A549 (cell line): ENCODE results near the gene ADI1. TPM values are rescaled to one million over a fixed set of nuclear protein-coding genes. Genes with fewer than 3 reads are reported as not detected.

ENCODE experiments used
- ATAC-seq, 2 experiments: fragments of 200-7000 bp in 1 of 2; fragments of >200 bp in 1 of 2; cut with Nextera tagmentation in 1 of 2; cut with Tn5 transposase in 1 of 2; 3 replicates each; pipeline versions ENCODE4 v1.8.0 to v1.9.1; 2018 to 2020; ENCODE audit warnings: mild to moderate bottlenecking in 1 of 2, moderate library complexity in 1 of 2
- CTCF ChIA-PET: fragments of 300-600 bp; sonication (Branson Sonifier 250); formaldehyde crosslinking; extraction: SDS; loops from one replicate; lab custom pipeline; 2021; ENCODE audit warnings: antibody characterized with exemption, inconsistent platforms; lab: Yijun Ruan, JAX
- POLR2A ChIA-PET: fragments of 350-600 bp; formaldehyde crosslinking; extraction: SDS; loops from one replicate; lab custom pipeline; 2021; ENCODE audit warnings: antibody characterized with exemption, inconsistent platforms; lab: Yijun Ruan, JAX
- DNase-seq, 2 experiments: peaks; one replicate each; pipeline versions ENCODE4 v3.0.0 to v3.0.0-alpha.2; 2011 to 2016; ENCODE audit warnings: low read depth in 1 of 2, low spot score in 1 of 2
- FAIRE-seq: peaks from 2 replicates; lab custom pipeline; 2011; peaks lifted over from hg19 to GRCh38; lab: Jason Lieb, UNC
- H3K27ac ChIP-seq, 2 experiments: fragments of >200 bp; sonication (Bioruptor Twin); formaldehyde crosslinking; 3 replicates each; pipeline ENCODE4 v1.5.1; 2016 to 2017
- H3K4me1 ChIP-seq: fragments of >200 bp; sonication (Bioruptor Twin); formaldehyde crosslinking; 3 replicates; pipeline ENCODE4 v1.6.1; 2016
- H3K4me2 ChIP-seq: fragments of >200 bp; sonication (Bioruptor Twin); formaldehyde crosslinking; 3 replicates; pipeline ENCODE4 v1.6.1; 2016
- H3K4me3 ChIP-seq: fragments of >200 bp; sonication (Bioruptor Twin); formaldehyde crosslinking; 3 replicates; pipeline ENCODE4 v1.5.1; 2016
- H3K9me3 ChIP-seq: fragments of >200 bp; sonication (Bioruptor Twin); formaldehyde crosslinking; 3 replicates; pipeline ENCODE4 v1.6.1; 2016
- BCL3 ChIP-seq: fragments of >200 bp; sonication (Bioruptor Twin); formaldehyde crosslinking; IDR thresholded peaks from 3 replicates; pipeline ENCODE4 v1.6.1; 2016
- CEBPB ChIP-seq, 2 experiments: fragments of >200 bp in 1 of 2; sonication (Bioruptor Twin) in 1 of 2; formaldehyde crosslinking in 1 of 2; IDR thresholded peaks; 2 replicates each; pipeline ENCODE4 v1.6.1; 2012 to 2016
- EHMT2 ChIP-seq: fragments of 200-600 bp; sonication (generic); IDR thresholded peaks from 2 replicates; pipeline ENCODE4 v1.6.1; 2016; ENCODE audit warnings: antibody characterized with exemption, low read depth, mild to moderate bottlenecking, moderate library complexity
- FOSL2 ChIP-seq, 2 experiments: fragments of 450-650 bp in 1 of 2; fragments of >200 bp in 1 of 2; sonication (Bioruptor Twin) in 1 of 2; formaldehyde crosslinking; IDR thresholded peaks; 2 replicates each; pipeline versions ENCODE4 v1.5.0 to v1.6.1; 2016 to 2020; ENCODE audit warnings: mild to moderate bottlenecking in 1 of 2, moderate library complexity in 1 of 2
- HEYL ChIP-seq: fragments of 250-450 bp; sonication (Bioruptor Pico); IDR thresholded peaks from 2 replicates; pipeline ENCODE4 v1.8.0; 2021; ENCODE audit warnings: mild to moderate bottlenecking, moderate library complexity
- MAX ChIP-seq: IDR thresholded peaks from 2 replicates; pipeline ENCODE4 v1.6.1; 2012
- MYC ChIP-seq: IDR thresholded peaks from 2 replicates; pipeline ENCODE4 v1.6.1; 2012; ENCODE audit warnings: mild to moderate bottlenecking, inconsistent platforms, low read length, improper control_type of control experiment, borderline replicate concordance
- NFE2L2 ChIP-seq: fragments of 150-350 bp; conservative IDR thresholded peaks from 2 replicates; pipeline ENCODE4 v1.6.1; 2014; ENCODE audit warnings: low read length
- POLR2A ChIP-seq: IDR thresholded peaks from 2 replicates; pipeline ENCODE4 v1.6.1; 2012; ENCODE audit warnings: mild to moderate bottlenecking, low read length
- POLR2AphosphoS2 ChIP-seq: conservative IDR thresholded peaks from 2 replicates; pipeline ENCODE4 v1.6.1; 2012; ENCODE audit warnings: low read length, improper control_type of control experiment, inconsistent platforms
- RAD21 ChIP-seq, 2 experiments: fragments of >200 bp in 1 of 2; sonication (Bioruptor Twin) in 1 of 2; formaldehyde crosslinking in 1 of 2; IDR thresholded peaks in 1 of 2; conservative IDR thresholded peaks in 1 of 2; 2 replicates in 1 of 2; 3 replicates in 1 of 2; pipeline ENCODE4 v1.6.1; 2012 to 2018; ENCODE audit warnings: inconsistent platforms in 1 of 2
- RARB ChIP-seq: fragments of 250-450 bp; sonication (Bioruptor Pico); IDR thresholded peaks from 2 replicates; pipeline ENCODE4 v1.8.0; 2021; ENCODE audit warnings: mild to moderate bottlenecking, moderate library complexity
- REST ChIP-seq: fragments of 200-600 bp; sonication (generic); IDR thresholded peaks from 2 replicates; pipeline ENCODE4 v1.6.1; 2016; ENCODE audit warnings: antibody characterized with exemption, mild to moderate bottlenecking, moderate library complexity
- RFX5 ChIP-seq: fragments of 450-650 bp; IDR thresholded peaks from 2 replicates; pipeline ENCODE4 v1.7.1; 2014; ENCODE audit warnings: antibody characterized with exemption, mild to moderate bottlenecking, moderate library complexity
- TFCP2L1 ChIP-seq: fragments of 250-450 bp; sonication (Bioruptor Pico); IDR thresholded peaks from 2 replicates; pipeline ENCODE4 v1.5.0; 2021; ENCODE audit warnings: mild to moderate bottlenecking
- USF2 ChIP-seq: fragments of 450-650 bp; IDR thresholded peaks from 2 replicates; pipeline ENCODE4 v1.6.1; 2014; ENCODE audit warnings: antibody characterized with exemption
- ZC3H11A ChIP-seq: fragments of 450-650 bp; IDR thresholded peaks from 2 replicates; pipeline ENCODE4 v1.6.1; 2014; ENCODE audit warnings: antibody characterized with exemption, mild to moderate bottlenecking
- ZNF302 ChIP-seq: fragments of 250-450 bp; sonication (Bioruptor Pico); IDR thresholded peaks from 2 replicates; pipeline ENCODE4 v1.9.0; 2021; ENCODE audit warnings: inconsistent platforms, mild to moderate bottlenecking, moderate library complexity
- ZSCAN20 ChIP-seq: fragments of 250-450 bp; sonication (Bioruptor Pico); IDR thresholded peaks from 2 replicates; pipeline ENCODE4 v1.8.0; 2022; ENCODE audit warnings: mild to moderate bottlenecking, moderate library complexity
- WGBS: methylation state at CpG from one replicate; pipeline ENCODE4 v1.1.6; 2017; ENCODE audit errors: missing lambda C conversion rate; 5-methylcytosine and 5-hydroxymethylcytosine counted together
- polyA plus RNA-seq, 4 experiments: library from polyadenylated mRNA; depleted of rRNA in 3 of 4; stranded (reverse); fragments of >200 nt; fragmentation: RNase III in 1 of 4; extraction: RNeasy Plus Mini Kit Qiagen cat#74134 plus additional on column Dnase treatment in 1 of 4; gene quantifications; 2 replicates in 3 of 4; 3 replicates in 1 of 4; pipeline ENCODE4 v1.2.3, GENCODE V29; 2011 to 2017

The ADI1 gene
- polyA plus RNA-seq, 2 of the 4 experiments (the other 2 are of a cell fraction), result 47.9 to 84.6 TPM

GRCh38 chr2:3553946-3554345 lies 34.6 kb upstream of the ADI1 start:
- Histone ChIP-seq H3K27ac (no peak overlapping the region), H3K4me2 (no peak overlapping the region), H3K4me1 (peaks cover 9% of the 10 kb centered on the region), H3K9me3 (no peaks in the 10 kb centered on the region), H3K4me3 (no peak overlapping the region)
- ChIA-PET CTCF (interaction anchor here (1.3 to 5.7 kb wide), 5 partner anchors 13 to 130 kb away, joined by 3 to 25 read pairs (median 5); no protein-coding TSS in a partner anchor), POLR2A (no interaction called here)
- DNase-seq (no peak), ATAC-seq (no peak), FAIRE-seq (no peak)
- no peak for TF ChIP-seq RARB
- TF ChIP-seq HEYL (CRISPR knock-in tag), result no peak
- TF ChIP-seq RFX5, result no peak
- no peak for TF ChIP-seq CEBPB (IDR thresholded peaks at IDR 0.05)
- no peak for TF ChIP-seq MYC
- no peak for TF ChIP-seq NFE2L2
- no peak for TF ChIP-seq FOSL2 (IDR thresholded peaks at IDR 0.05)
- TF ChIP-seq FOSL2 (CRISPR knock-in tag; IDR thresholded peaks at IDR 0.05), result no peak
- no peak for TF ChIP-seq POLR2A
- no peak for TF ChIP-seq MAX
- TF ChIP-seq POLR2AphosphoS2, result no peak
- no peak for TF ChIP-seq ZNF302 (CRISPR knock-in tag)
- no peak for TF ChIP-seq ZSCAN20 (CRISPR knock-in tag)
- TF ChIP-seq TFCP2L1, result no peak
- WGBS, result 88% methylated on average over 10 of the region's 10 CpGs

- DNase-seq (no peak), FAIRE-seq (no peak), ATAC-seq (no peak)
- WGBS, result 89% methylated on average over 2 of the region's 2 CpGs
- TF ChIP-seq BCL3, result no peak
- TF ChIP-seq USF2, result no peak
- TF ChIP-seq EHMT2, result no peak
- no peak for TF ChIP-seq NFE2L2
- no peak for TF ChIP-seq RAD21 (conservative IDR thresholded peaks at IDR 0.05 in 1 of 2, IDR thresholded peaks at IDR 0.05 in 1 of 2)
- TF ChIP-seq ZC3H11A, result no peak
- TF ChIP-seq REST, result no peak
- no peak overlapping the region for H3K4me2 ChIP-seq
- H3K4me3 ChIP-seq, result no peak overlapping the region
- H3K27ac ChIP-seq, result no peak overlapping the region
- ChIA-PET POLR2A (no interaction called here), CTCF (interaction anchor here (1.2 kb wide), 1 partner anchor 9 kb away, joined by 6 read pairs; no protein-coding TSS in a partner anchor)
- H3K9me3 ChIP-seq, result no peaks in the 10 kb centered on the region
- H3K4me1 ChIP-seq, result no peaks in the 10 kb centered on the region
Measured at GRCh38 chr2:3547915-3548314, 28.6 kb upstream of the ADI1 start.
